AG10803 (cell line): Measurements from ENCODE around the gene KCNAB2.
"Not testable (repeated sequence)": the region's sequence is repeated elsewhere in the genome, so short reads cannot be mapped to it uniquely, and the experiment has no call there.

Source experiments
- DNase-seq: peaks from one replicate; pipeline ENCODE4 v3.0.0; 2010; ENCODE audit warnings: low read depth
- H3K4me3 ChIP-seq: 2 replicates; pipeline ENCODE4 v1.5.1; 2011; ENCODE audit warnings: mild to moderate bottlenecking, low read length, control low read depth
- CTCF ChIP-seq: conservative IDR thresholded peaks from 2 replicates; pipeline ENCODE4 v1.5.1; 2011; ENCODE audit warnings: mild to moderate bottlenecking, low read length, control low read depth, inconsistent platforms

KCNAB2 gene

DNA sequence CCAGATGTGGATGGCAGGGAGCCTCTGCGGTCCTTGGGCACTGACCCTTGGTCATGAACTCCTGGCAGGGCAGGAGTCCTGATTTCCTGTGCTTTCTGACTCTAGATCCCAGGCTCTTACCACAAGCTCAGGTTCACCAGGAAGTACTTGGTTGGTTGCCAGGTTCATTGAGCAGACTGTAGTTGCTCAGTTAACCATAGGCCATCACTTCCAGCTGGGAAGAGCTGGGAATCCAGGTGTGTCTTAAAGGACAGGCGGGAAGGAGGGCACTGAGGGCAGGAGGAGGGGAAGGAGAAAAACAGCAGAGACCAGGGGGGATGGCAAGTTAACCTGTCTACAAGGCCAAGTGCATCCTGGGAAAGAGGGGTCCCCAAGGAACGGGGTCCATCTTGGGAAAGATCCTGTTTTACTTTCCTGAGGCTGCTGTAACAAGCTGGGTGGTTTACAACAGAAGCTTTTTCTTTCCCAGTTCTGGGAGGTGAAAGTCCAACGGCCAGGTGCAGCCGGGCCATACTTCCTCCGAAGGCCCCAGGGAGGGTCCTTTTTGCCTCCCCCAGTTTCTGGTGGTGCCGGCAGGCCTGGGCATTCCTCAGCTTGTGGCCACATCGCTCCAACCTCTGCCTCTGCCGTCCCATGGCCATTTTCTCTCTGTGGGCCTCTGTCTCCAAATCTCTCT, 11.6 kb downstream of the KCNAB2 start:
- TF ChIP-seq CTCF: no peak
- DNase-seq: no peak
- no peak overlapping the region for H3K4me3 ChIP-seq

DNA sequence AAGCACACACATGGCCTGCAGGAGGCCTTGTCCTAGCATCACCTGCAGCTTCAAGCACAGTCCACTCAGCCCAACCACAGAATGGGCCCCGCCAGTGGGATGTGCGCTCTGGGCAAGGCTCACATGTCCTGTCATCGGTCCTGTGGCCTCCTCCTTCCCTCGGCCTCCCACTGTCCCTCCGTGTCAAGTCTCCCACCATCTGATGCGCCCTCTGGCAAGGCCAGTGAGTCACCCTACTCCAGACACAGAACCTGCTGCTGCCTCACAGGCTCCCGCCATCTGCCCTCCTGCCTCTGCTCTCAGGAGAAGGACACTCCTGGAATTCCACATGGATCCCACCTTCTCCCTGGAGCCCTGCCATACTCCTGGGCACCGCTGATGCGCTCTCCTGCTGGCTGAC, 14.2 kb downstream of the KCNAB2 start:
- DNase-seq: no peak
- no peak overlapping the region for H3K4me3 ChIP-seq
- TF ChIP-seq CTCF: no peak

- H3K4me3 ChIP-seq: no peak overlapping the region
- DNase-seq: no peak
- TF ChIP-seq CTCF: no peak
Observed at GRCh38 chr1:6062670-6063069, 17.0 kb downstream of the KCNAB2 start.

DNA sequence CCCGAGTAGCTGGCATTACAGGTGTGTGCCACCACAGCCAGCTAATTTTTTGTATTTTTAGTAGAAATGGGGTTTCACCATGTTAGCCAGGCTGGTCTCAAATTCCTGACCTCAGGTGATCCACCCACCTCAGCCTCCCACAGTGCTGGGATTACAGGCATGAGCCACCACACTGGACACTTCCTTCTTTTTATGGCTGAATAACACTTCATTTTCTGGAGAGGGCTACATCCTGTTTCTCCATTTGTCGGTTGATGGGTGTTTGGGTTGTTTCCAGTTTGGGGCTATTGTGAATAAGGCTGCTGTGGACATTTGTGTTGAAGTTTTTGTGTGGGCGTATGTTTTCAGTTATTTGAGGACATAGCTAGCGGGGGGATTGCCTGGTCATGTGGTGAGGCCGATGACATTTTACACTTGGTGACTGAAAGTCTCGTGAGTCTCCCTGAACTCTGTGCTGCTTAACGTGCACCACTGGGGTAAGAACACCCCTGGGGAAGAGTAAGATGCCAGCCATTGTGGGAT, 17.9 kb downstream of the KCNAB2 start:
- not testable (repeated sequence) for DNase-seq, H3K4me3 ChIP-seq

- no peak for DNase-seq
- no peak overlapping the region for H3K4me3 ChIP-seq
Observed at GRCh38 chr1:6065093-6065858, 19.6 kb downstream of the KCNAB2 start.

GRCh38 chr1:6066680-6067079, 21.0 kb downstream of the KCNAB2 start:
- no peak for DNase-seq
- no peak for TF ChIP-seq CTCF
- H3K4me3 ChIP-seq: no peak overlapping the region

More at GRCh38 chr1:6065093-6065858, 19.6 kb downstream of the KCNAB2 start:
- TF ChIP-seq CTCF: no peak

DNA sequence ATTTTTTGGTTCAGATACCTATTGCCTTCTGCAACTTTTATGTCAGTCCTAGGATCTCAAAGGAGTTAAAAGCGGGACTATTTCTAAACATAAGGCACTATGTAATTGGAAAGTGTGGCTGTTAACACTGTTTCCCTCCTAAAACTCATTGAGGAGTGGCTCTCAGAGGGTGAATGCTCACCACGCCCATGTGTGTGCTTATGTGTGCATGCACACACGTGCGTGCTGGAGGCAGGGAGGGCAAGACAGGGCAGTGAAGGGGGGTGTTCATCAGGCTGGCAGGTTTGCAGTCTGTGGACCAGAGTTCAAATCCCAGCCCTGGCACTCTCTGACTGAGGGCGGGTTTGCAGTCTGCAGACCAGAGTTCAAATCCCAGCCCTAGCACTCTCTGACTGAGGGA, 22.4 kb downstream of the KCNAB2 start:
- DNase-seq: no peak
- TF ChIP-seq CTCF: no peak
- H3K4me3 ChIP-seq: no peak overlapping the region
